ENCODE data around the gene MGAT5B. TPM values are rescaled to one million over a fixed set of nuclear protein-coding genes. Genes with fewer than 3 reads are reported as not detected.

MGAT5B gene
- total and polyA plus RNA-seq, 2 donors (not counting 1 experiment from before 2014, with no cell fraction given), result 0.15 to 37.8 TPM

DNA sequence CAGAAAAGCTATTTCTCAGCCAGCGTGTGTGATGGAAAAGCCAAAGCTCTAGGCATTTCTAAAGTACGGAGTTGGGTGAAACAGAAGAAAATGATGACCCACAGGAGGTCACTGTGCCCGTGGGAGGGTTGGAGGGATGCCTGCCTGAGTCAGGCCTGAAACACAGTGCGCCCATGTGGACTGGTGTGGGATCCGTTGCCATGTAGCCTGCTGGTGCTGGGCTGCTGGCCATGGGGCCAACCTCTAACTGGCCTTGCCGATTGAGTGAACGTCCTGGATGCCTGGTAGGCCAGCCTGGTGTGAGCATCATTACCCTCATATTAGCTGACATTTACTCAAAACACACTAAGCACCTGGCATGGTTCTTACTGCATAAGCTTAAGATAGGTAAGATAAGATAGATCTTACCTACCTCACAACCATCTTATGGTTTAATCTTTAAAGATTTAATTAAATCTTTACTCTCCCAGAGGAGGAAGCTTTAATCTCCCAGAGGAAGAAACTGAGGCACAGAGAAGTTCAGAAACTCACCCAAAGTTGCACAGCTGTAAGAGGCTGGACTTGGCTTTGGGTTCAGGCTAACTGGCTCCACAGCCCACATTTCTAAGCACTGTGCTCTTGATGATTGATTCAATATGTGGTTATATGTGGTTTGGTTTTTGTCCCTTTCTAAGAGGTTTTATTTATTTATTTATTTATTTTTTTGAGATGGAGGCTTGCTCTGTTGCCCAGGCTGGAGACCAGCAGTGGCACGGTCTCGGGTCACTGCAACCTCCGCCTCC is 15.7 kb downstream of the MGAT5B start:
- ChIA-PET POLR2A (no interaction called here), CTCF (interaction anchor here (1.1 to 1.4 kb wide), 2 partner anchors 13 to 172 kb away, joined by 3 read pairs; no protein-coding TSS in a partner anchor)
- H3K9ac ChIP-seq (ENCODE audit: low read length), result no peak overlapping the region
- TF ChIP-seq EZH2 (IDR thresholded peaks at IDR 0.05; ENCODE audit: borderline replicate concordance, insufficient read depth, low read depth, low read length, poor library complexity, severe bottlenecking), result no peak
- TF ChIP-seq, protein P1, sequence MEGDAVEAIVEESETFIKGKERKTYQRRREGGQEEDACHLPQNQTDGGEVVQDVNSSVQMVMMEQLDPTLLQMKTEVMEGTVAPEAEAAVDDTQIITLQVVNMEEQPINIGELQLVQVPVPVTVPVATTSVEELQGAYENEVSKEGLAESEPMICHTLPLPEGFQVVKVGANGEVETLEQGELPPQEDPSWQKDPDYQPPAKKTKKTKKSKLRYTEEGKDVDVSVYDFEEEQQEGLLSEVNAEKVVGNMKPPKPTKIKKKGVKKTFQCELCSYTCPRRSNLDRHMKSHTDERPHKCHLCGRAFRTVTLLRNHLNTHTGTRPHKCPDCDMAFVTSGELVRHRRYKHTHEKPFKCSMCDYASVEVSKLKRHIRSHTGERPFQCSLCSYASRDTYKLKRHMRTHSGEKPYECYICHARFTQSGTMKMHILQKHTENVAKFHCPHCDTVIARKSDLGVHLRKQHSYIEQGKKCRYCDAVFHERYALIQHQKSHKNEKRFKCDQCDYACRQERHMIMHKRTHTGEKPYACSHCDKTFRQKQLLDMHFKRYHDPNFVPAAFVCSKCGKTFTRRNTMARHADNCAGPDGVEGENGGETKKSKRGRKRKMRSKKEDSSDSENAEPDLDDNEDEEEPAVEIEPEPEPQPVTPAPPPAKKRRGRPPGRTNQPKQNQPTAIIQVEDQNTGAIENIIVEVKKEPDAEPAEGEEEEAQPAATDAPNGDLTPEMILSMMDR (IDR thresholded peaks at IDR 0.05), result no peak
- no peaks in the 10 kb centered on the region for H3K9me3 ChIP-seq (ENCODE audit: control extremely low read depth in 1 of 3, control insufficient read depth in 2 of 3, insufficient read depth in 1 of 3, low read length in 2 of 3)
- H2AFZ ChIP-seq (ENCODE audit: insufficient read depth, low read depth, low read length, poor library complexity, severe bottlenecking), result no peak overlapping the region
- H3K4me3 ChIP-seq (ENCODE audit: control extremely low read depth in 1 of 5, extremely low read depth in 1 of 5, insufficient read depth in 1 of 5, low read depth in 2 of 5, low read length in 4 of 5), result no peak overlapping the region
- H3K9me3 Mint-ChIP-seq (ENCODE audit: insufficient read depth), result no peaks in the 10 kb centered on the region
- H3K79me2 ChIP-seq (ENCODE audit: control insufficient read depth, insufficient read depth, low read length), result no peaks in the 10 kb centered on the region
- intact Hi-C loops (cut with micrococcal nuclease), result no loop called here
- H3K27me3 Mint-ChIP-seq, result peaks cover 8% of the 10 kb centered on the region
- ATAC-seq (ENCODE audit: low read depth) (no peak), DNase-seq (no peak)
- no peak overlapping the region for H3K4me3 Mint-ChIP-seq
- H3K4me1 Mint-ChIP-seq, result no peaks in the 10 kb centered on the region
- whole genome bisulfite sequencing (ENCODE audit: insufficient coverage), result 95% methylated on average over 9 of the region's 10 CpGs
- H3K4me2 ChIP-seq (replicated peaks; ENCODE audit: low read depth, low read length, poor library complexity, severe bottlenecking), result no peak overlapping the region
- H3K36me3 ChIP-seq (replicated peaks in 1 of 2; ENCODE audit: control extremely low read depth in 1 of 2, control insufficient read depth in 1 of 2, extremely low read depth in 1 of 2, insufficient read depth in 2 of 2, low read length in 1 of 2), result no peaks in the 10 kb centered on the region
- no peaks in the 10 kb centered on the region for H4K20me1 ChIP-seq (ENCODE audit: control insufficient read depth, insufficient read depth, low read length, poor library complexity, severe bottlenecking)
- no peak overlapping the region for H3K27ac ChIP-seq (ENCODE audit: low read length in 2 of 2)
- no peaks in the 10 kb centered on the region for H3K4me1 ChIP-seq (ENCODE audit: control insufficient read depth in 2 of 2, insufficient read depth in 2 of 2, low read length in 2 of 2)
- H3K27me3 ChIP-seq (replicated peaks in 1 of 4; ENCODE audit: control extremely low read depth in 1 of 4, control insufficient read depth in 3 of 4, insufficient read depth in 4 of 4, low read length in 3 of 4), result no peaks in the 10 kb centered on the region
- no peak overlapping the region for H3K27ac Mint-ChIP-seq

Measured in B cell (primary cell).